Muscle of leg (tissue), 16 donors: Measurements from ENCODE around the gene WDR27. TPM values are rescaled to one million over a fixed set of nuclear protein-coding genes. Genes with fewer than 3 reads are reported as not detected.

Experiments used
- DNase-seq: peaks from one replicate; pipeline ENCODE4 v3.0.0; 2013
- H3K27ac ChIP-seq: one replicate; pipeline ENCODE4 v1.5.1; 2013; ENCODE audit warnings: mild to moderate bottlenecking, low read length, control low read depth
- H3K27me3 ChIP-seq: one replicate; pipeline ENCODE4 v1.6.1; 2013; ENCODE audit warnings: low read length; ENCODE audit not compliant: control insufficient read depth, insufficient read depth
- H3K36me3 ChIP-seq: one replicate; pipeline ENCODE4 v1.6.1; 2013; ENCODE audit warnings: low read length; ENCODE audit not compliant: control insufficient read depth, insufficient read depth
- H3K4me1 ChIP-seq: one replicate; pipeline ENCODE4 v1.6.1; 2013; ENCODE audit warnings: low read length; ENCODE audit not compliant: control insufficient read depth, insufficient read depth
- H3K4me3 ChIP-seq: one replicate; pipeline ENCODE4 v1.5.1; 2013; ENCODE audit warnings: low read length, control low read depth
- H3K9me3 ChIP-seq: replicated peaks from 2 replicates; pipeline ENCODE4 v1.6.1; 2013; ENCODE audit warnings: low read depth, low read length; ENCODE audit not compliant: control insufficient read depth
- WGBS: methylation state at CpG from one replicate; pipeline ENCODE4 v1.1.5; 2013; ENCODE audit warnings: missing lambda C conversion rate; ENCODE audit not compliant: insufficient coverage; 5-methylcytosine and 5-hydroxymethylcytosine counted together
- long read RNA-seq, 11 donors: transcript quantifications; one replicate each; lab custom pipeline, GENCODE V29; 2026
- polyA plus RNA-seq, 8 donors: library from polyadenylated mRNA; unstranded; fragments of 120-200 nt; gene quantifications; one replicate each; pipeline versions ENCODE4 v1.2.1 to v1.2.3, GENCODE V29; 2013; ENCODE audit warnings: inconsistent platforms in 1 of 8, low replicate concordance in 1 of 8; ENCODE audit not compliant: insufficient read length in 8 of 8, insufficient read depth in 1 of 8
- total RNA-seq: library from RNA; stranded (reverse); fragments of 120-200 nt; gene quantifications from one replicate; pipeline ENCODE4 v1.2.4, GENCODE V29; 2013

Gene WDR27
- total RNA-seq = 21.5 TPM
- 10 to 100 TPM; 25.0 to 49.4 (median 30.4) TPM for polyA plus RNA-seq
- long read RNA-seq, donor 1, partial matches to known transcripts = 0 of 1 reads
- long read RNA-seq, donor 1, other reads (novel, unspliced or antisense) = 0 of 1 reads
- long read RNA-seq, donor 2 = 0 reads
- long read RNA-seq, donor 3, partial matches to known transcripts = 0 of 4 reads
- long read RNA-seq, donor 3, other reads (novel, unspliced or antisense) = 0 of 4 reads
- long read RNA-seq, donor 4, partial matches to known transcripts = 0 of 1 reads
- long read RNA-seq, donor 4, other reads (novel, unspliced or antisense) = 0 of 1 reads
- long read RNA-seq, donor 5, partial matches to known transcripts = 0 of 3 reads
- long read RNA-seq, donor 5, other reads (novel, unspliced or antisense) = 0 of 3 reads
- long read RNA-seq, donor 6, partial matches to known transcripts = 0 of 2 reads
- long read RNA-seq, donor 6, other reads (novel, unspliced or antisense) = 0 of 2 reads
- long read RNA-seq, donor 7 = 0 reads
- long read RNA-seq, donor 8, partial matches to known transcripts = 0 of 1 reads
- long read RNA-seq, donor 8, other reads (novel, unspliced or antisense) = 0 of 1 reads
- long read RNA-seq, donor 9, partial matches to known transcripts = 0 of 1 reads
- long read RNA-seq, donor 9, other reads (novel, unspliced or antisense) = 0 of 1 reads
- long read RNA-seq, donor 10, partial matches to known transcripts = 9 of 9 reads
- long read RNA-seq, donor 10, other reads (novel, unspliced or antisense) = 0 of 9 reads
- long read RNA-seq, donor 11 = 0 reads

DNA sequence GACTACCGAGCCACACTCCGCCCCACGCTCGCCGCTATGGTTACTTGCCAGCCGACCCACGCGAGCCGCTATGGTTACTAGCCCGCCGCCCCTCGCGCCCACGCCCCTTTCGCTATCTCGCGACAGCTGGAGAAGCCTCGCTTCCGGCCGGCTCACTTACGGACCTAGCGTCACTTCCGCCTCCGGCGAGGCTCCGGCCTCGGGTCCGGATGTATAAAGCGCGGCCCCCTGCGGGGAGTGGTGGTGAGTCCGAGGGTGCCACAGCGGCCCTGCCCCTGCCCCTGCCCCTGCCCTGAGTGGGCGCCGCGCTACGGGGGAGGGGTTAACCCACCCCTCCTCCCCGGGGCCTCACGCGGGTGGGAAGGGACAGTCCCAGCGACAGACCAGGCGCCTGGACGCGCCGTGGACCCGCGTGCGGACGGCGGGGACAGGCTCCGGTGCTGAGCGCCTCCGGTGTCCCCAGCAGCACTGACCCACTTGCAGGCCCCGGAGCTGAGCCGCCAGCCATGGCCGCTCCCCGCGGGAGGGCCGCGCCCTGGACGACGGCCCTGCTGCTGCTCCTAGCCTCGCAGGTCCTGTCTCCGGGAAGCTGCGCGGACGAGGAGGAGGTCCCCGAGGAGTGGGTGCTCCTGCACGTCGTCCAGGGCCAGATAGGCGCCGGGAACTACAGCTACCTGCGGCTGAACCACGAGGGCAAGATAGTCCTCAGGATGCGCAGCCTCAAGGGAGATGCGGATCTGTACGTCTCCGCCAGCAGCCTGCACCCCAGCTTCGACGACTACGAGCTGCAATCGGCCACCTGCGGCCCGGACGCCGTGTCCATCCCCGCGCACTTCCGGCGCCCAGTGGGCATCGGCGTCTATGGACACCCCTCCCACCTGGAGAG, at the start of gene WDR27, which contains the start of gene C6orf120:
WDR27 (minus strand) TSS at position 76 of the 886 bp plus-strand sequence. CDS start 13,024 bp downstream, outside the sequence.
C6orf120 (plus strand) TSS at position 173 of the 886 bp plus-strand sequence; CDS start at position 507, 334 bp downstream.
- DNase-seq = peak; percentile 98
- peaks cover 9% of the 10 kb centered on the region for H3K4me1 ChIP-seq
- H3K27ac ChIP-seq = peak within 1 kb of the TSS; percentile 92
- H3K4me3 ChIP-seq = peak within 1 kb of the TSS; percentile 93
- peaks cover 9% of the 10 kb centered on the region for H3K36me3 ChIP-seq
- H3K9me3 ChIP-seq = no peaks in the 10 kb centered on the region
- WGBS = under 1% methylated on average over 87 of the region's 92 CpGs
- no peaks in the 10 kb centered on the region for H3K27me3 ChIP-seq

DNA sequence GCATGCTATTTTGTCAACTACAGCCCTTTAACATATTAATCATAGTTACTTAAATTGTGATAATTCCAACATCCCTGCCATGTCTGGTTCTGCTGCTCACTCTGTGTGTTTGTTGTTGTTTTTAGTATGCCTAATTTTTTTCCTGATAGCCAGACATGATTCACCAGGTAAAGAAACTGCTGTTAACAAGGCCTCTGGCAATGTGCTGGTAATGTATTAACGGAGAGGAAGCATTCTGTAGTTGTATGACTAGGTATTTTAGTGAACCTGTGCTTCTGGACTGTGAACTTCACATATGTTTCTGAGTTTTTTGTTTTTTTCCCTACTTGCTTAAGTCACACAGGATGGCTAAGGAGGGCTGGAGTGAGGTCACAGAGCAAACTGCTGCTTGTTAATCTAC, 44.7 kb upstream of the WDR27 start:
- Histone ChIP-seq H3K36me3 (no peaks in the 10 kb centered on the region), H3K4me3 (no peak overlapping the region), H3K27me3 (no peaks in the 10 kb centered on the region), H3K9me3 (no peaks in the 10 kb centered on the region), H3K4me1 (no peaks in the 10 kb centered on the region), H3K27ac (no peak overlapping the region)
- 60% methylated on average over 1 of the region's 1 CpG for WGBS
- no peak for DNase-seq

DNA sequence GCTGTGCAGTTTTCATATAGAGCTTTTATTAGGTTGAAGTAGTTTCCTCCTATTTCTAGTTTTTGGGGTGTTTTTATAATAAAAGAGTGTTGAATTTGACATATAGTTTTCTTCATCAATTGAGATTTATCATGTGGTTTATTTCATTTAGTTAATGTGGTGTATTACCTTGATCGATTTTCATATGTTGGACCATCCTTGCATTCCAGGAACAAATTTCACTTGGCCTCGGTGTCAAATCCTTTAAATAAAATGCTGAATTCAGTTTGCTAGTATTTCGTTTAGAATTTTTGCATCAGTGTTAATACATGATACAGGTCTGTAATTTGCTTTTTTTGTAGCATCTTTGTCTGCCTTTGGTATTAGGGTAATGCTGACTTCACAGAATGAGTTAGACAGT, 43.6 kb upstream of the WDR27 start:
- DNase-seq = no peak
- no peak overlapping the region for H3K4me3 ChIP-seq
- H3K4me1 ChIP-seq = no peaks in the 10 kb centered on the region
- no peaks in the 10 kb centered on the region for H3K27me3 ChIP-seq
- WGBS = no CpG with 5 or more reads among the region's 3 CpGs
- H3K36me3 ChIP-seq = no peaks in the 10 kb centered on the region
- H3K9me3 ChIP-seq = no peaks in the 10 kb centered on the region
- H3K27ac ChIP-seq = no peak overlapping the region

DNA sequence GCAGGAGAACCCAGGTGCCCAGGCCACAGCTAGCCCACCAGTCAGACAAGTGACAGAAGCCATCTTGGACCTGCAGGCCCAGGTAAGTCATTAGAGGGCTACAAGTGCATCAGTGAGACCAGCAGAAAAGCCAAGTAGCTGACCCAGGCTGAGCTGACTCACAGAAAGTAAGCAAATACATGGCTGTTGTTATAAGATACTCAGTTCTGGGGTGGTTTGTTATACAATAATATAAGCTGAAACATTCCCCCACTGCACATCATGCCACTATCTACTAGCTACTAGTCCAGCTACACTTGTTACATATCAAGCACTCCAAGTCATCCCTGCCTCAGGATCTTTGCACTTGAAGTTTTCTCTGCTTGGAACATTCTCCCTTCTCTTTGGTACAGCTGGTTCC, 39.5 kb upstream of the WDR27 start:
- Histone ChIP-seq H3K9me3 (no peaks in the 10 kb centered on the region), H3K27ac (no peak overlapping the region), H3K4me3 (no peak overlapping the region), H3K27me3 (no peaks in the 10 kb centered on the region), H3K36me3 (no peaks in the 10 kb centered on the region), H3K4me1 (peaks cover 14% of the 10 kb centered on the region)
- DNase-seq = no peak

DNA sequence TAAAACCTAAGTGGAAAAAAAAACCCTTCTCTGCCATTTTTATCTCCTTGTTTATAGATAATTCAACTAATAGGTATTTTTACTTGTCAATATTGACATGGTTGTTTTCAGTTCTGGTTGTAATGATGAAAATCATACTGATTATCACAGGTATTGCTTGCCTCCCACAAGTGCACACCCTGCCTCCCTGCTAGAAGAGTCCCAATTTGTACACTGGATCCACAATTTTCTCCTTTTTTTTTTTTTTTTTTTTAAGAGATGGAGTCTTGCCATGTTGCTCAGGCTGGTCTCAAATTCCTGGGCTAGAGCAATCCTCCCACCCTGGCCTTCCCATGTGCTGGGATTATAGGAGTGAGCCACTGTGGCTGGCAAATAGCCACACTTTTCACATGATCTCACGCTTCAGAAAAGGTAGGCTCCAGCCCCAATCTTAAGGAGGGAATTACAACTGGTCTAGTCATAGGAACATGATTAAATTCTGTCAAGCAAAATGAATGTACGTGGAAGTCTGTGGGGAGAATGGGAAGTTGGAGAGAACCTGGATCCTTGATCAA, 37.2 kb upstream of the WDR27 start:
- Histone ChIP-seq H3K9me3 (no peaks in the 10 kb centered on the region), H3K27ac (no peak overlapping the region), H3K4me3 (no peak overlapping the region), H3K27me3 (no peaks in the 10 kb centered on the region), H3K36me3 (no peaks in the 10 kb centered on the region), H3K4me1 (peaks cover 14% of the 10 kb centered on the region)
- DNase-seq = no peak
- no CpG with 5 or more reads among the region's 2 CpGs for WGBS

DNA sequence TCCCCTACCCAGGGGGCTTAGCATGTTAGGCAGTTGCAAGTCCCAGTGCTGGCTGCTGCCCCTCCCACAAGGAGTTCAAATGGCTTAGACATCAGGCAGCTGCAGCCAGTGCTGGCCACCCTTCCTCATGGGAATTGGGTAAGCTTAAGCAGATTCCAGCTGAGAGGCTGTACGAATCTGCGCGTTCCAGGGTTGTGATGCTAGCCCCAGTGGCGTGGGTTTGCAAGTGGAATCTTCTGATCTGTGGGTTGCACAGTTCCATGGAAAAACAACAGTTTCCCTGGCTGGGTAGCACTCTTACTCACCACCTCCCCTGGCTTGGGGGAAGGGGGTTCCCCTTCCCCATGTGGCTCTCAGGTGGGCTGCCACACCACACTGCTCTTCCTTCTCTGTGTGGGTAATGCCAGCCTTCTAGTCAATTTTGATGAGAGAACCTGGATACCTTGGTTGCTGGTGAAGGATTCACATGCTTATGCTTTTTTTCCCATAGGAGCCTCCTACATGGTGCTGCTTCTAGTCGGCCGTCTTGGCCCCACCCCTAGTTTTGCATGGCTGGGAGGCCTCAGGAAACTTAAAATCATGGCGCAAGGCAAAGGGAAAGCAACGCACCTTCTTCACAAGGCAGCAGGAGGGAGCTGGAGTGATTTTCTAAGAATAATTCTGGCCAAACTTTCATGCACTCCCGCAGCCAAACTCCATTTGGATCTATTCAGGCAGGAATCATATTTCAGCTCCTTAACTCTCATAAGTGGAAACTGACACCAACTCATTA, 36.6 kb upstream of the WDR27 start:
- WGBS = 30% methylated on average over 7 of the region's 9 CpGs
- no peak overlapping the region for H3K27ac ChIP-seq
- H3K4me3 ChIP-seq = no peak overlapping the region
- DNase-seq = peak; percentile 61
- no peaks in the 10 kb centered on the region for H3K36me3 ChIP-seq
- H3K27me3 ChIP-seq = no peaks in the 10 kb centered on the region
- peaks cover 14% of the 10 kb centered on the region for H3K4me1 ChIP-seq
- H3K9me3 ChIP-seq = no peaks in the 10 kb centered on the region

DNA sequence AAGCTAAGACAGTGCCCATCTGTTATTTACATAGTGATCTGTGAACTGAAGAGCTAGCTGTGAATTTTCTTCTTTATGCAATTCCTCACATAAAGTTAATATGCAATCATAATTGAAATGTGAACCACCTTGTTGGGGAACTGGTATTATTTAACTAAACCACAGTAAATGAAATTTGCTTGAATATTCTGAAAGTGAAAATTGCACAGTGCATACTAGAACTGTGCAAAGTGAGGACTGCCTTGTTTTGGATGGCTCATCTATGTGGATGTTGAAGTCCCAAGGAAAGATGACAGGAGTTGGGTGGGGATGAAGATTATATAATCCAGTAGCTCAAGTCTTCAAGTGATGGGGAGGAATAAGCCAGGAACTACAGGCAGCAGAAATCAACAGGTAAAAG, 28.1 kb upstream of the WDR27 start:
- DNase-seq = no peak
- Histone ChIP-seq H3K9me3 (no peaks in the 10 kb centered on the region), H3K4me1 (peaks cover 2% of the 10 kb centered on the region), H3K36me3 (no peaks in the 10 kb centered on the region), H3K27me3 (no peaks in the 10 kb centered on the region), H3K4me3 (no peak overlapping the region), H3K27ac (no peak overlapping the region)

DNA sequence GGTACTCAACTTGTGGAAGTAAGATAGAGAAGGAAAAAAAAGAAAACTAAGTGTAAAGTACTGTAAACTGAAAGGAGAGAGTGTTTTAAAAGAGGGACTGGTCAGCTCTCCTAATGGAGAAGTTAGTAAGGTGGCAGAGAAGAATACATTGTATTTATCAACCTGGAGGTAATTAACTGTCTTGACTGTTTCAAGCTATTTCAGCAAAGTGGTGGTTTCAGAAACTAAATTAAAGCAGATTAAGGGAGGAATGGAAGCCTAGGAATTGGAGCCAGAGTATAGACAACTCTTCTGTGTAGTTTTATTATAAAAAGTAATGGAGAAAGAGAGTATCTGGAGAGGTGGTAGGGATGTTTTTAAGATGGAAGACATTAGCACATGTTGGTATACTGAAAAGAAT, 25.1 kb upstream of the WDR27 start:
- Histone ChIP-seq H3K4me3 (no peak overlapping the region), H3K36me3 (no peaks in the 10 kb centered on the region), H3K9me3 (no peaks in the 10 kb centered on the region), H3K27ac (no peak overlapping the region), H3K4me1 (peaks cover 7% of the 10 kb centered on the region), H3K27me3 (no peaks in the 10 kb centered on the region)
- DNase-seq = no peak

DNA sequence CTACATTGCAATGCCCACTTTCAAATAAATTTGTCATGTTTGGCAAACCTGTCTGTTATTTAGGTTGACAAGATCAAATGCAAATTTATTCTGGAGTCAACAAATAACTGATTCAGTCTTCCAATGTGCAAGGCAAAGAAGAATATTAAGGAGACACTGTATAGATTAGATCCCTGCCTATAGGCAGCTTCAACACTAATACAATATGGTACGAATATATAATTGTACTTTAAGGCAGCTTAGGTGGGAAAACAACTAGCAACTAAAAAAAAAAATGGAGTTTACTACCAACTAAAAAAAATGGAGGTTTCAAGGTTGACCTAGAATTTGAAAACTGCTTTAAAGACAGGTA, 24.2 kb upstream of the WDR27 start:
- WGBS = no CpG with 5 or more reads among the region's 1 CpG
- H3K27ac ChIP-seq = no peak overlapping the region
- H3K4me3 ChIP-seq = no peak overlapping the region

More for the DNA sequence above, 24.2 kb upstream of the WDR27 start:
- no peaks in the 10 kb centered on the region for H3K27me3 ChIP-seq
- DNase-seq = no peak
- no peaks in the 10 kb centered on the region for H3K9me3 ChIP-seq
- H3K4me1 ChIP-seq = peaks cover 7% of the 10 kb centered on the region
- H3K36me3 ChIP-seq = no peaks in the 10 kb centered on the region
